GM19043 (cell line): ENCODE results near the gene PARP2.
"Not testable (repeated sequence)": the region's sequence is repeated elsewhere in the genome, so short reads cannot be mapped to it uniquely, and the experiment has no call there.

ENCODE experiments used
- ATAC-seq: cut with Tn5 transposase; IDR thresholded peaks from one replicate; pipeline ENCODE4 v1.9.1; 2021; ENCODE audit warnings: low read depth; ENCODE audit not compliant: unreplicated experiment

Gene PARP2, protein sequence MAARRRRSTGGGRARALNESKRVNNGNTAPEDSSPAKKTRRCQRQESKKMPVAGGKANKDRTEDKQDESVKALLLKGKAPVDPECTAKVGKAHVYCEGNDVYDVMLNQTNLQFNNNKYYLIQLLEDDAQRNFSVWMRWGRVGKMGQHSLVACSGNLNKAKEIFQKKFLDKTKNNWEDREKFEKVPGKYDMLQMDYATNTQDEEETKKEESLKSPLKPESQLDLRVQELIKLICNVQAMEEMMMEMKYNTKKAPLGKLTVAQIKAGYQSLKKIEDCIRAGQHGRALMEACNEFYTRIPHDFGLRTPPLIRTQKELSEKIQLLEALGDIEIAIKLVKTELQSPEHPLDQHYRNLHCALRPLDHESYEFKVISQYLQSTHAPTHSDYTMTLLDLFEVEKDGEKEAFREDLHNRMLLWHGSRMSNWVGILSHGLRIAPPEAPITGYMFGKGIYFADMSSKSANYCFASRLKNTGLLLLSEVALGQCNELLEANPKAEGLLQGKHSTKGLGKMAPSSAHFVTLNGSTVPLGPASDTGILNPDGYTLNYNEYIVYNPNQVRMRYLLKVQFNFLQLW

DNA sequence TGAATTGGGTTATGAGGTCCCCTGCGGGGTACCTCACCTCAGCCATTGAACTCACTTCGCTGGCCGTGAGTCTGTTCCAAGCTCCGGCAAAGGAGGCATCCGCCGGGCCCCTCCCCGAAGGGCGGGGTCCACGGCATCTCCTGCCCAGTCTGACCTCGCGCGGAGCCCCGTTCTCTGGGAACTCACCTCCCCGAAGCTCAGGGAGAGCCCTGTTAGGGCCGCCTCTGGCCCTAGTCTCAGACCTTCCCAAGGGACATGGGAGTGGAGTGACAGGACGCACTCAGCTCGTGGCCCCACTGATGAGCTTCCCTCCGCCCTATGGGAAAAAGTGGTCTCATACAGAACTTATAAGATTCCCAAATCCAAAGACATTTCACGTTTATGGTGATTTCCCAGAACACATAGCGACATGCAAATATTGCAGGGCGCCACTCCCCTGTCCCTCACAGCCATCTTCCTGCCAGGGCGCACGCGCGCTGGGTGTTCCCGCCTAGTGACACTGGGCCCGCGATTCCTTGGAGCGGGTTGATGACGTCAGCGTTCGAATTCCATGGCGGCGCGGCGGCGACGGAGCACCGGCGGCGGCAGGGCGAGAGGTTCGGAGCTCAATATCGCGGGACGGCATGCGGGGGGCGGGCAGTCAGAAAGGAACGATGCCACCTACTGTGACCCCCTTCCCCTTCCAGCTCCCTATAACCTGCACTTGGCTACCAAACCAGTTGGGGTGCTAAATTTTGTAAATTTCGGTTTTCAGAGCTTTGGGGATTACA, at the start of gene PARP2:
PARP2 (plus strand) TSS at position 544 of the 770 bp plus-strand sequence; CDS start at position 551, 7 bp downstream.
- ATAC-seq = peak; percentile 90

- no peak for ATAC-seq
Observed at GRCh38 chr14:20294636-20295035, 48.8 kb upstream of the PARP2 start.

DNA sequence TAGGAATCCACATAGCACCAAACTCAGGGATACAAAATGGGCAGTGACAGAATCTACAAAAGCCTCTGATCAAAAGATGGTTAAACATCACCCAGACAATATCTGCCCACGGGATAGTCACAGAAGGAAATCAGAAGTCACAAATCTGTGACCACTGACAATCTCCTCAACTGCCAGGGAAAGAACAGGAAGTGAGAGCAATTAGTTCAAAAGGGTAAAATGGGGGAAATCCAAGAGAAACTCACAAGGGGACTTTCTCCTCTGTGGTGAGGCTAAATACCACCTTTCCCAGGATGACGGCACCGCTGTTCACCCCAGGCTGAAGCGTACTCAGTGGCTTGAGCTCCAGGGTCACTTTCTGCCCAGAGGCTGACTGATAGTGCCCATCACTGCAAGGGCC, 48.4 kb upstream of the PARP2 start:
- ATAC-seq = peak; percentile 75

- ATAC-seq = no peak
Observed at GRCh38 chr14:20302042-20302755, 41.2 kb upstream of the PARP2 start.

GRCh38 chr14:20305265-20306078, 38.0 kb upstream of the PARP2 start, which contains the start of gene TTC5:
Gene TTC5, minus strand, starts transcription at chr14:20305951. Its CDS starts 14 bp downstream, at chr14:20305937.
- ATAC-seq = peak; percentile 96

DNA sequence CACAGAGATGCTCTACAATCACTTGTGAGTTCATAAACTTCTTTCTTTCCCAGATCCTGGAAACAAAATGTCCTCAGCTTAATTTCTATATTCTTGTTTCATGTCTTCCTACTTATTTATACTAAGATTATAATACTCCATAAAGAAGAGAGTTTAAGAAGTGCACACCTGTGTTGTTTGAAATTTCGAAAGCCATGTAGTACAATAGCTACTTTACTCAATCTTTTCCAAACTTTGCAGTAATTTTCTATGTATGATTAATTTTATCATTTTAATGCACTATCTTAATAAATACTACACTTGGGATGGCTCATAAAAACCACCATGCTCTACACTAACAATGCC, 37.4 kb upstream of the PARP2 start:
- ATAC-seq = no peak

GRCh38 chr14:20314026-20314425, 29.4 kb upstream of the PARP2 start:
- ATAC-seq = no peak

DNA sequence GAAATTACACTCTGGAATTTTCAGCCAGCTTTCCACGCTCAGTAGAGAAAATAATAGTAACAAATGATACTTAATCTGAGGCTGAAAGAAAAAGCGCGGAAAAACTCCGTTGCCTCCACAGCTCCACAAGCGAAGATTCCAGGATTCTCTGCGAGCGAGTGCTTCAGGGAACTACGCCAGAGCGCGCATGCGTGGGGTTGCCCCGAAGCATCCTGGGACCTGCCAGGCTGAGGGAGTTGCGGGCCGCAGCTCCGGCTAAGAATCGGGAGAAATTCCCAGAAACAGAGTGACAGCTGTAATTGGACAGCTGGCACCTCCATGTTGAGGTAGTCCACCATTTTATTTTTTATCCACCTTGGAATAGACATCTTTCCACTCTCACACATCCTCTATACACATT, 25.7 kb upstream of the PARP2 start:
- no peak for ATAC-seq

DNA sequence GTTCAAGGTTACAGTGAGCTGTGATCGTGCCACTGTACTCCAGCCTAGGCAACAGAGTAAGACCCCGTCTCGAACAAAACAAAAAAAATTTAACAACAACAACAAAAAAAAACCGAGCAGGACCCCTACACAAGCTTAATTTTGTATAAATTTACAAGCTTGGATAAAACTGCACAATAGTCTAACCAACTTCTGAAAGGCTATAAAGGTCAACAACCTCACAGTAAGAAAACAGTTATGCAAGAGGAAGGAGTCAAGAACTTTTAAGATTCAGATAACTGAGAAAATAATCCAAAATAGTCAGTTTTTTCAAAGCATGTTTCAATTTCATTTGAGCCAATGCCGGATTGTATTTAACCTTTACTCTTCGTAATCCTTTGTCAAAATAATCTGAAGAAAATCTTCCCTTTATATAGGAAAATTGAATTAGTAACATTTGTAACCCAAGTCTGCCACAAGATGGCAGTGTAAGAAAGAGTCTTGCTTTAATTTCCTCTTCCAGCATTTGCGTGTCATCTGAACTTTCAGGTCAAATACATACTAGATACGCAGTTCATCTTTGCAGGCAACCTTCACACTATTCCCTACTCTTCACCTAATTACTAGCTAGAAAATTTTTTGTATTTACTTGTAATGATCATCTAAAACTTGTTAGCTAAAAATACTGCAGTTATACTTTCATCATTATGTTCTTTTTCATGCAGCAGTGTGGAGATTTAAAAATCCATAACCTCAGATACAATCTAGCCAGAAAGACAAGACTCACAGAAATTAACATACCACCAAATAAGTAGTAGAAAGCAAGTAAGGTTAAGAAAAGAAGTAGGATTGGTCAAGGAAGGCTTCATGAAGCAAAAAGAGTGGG, 16.2 kb upstream of the PARP2 start:
- no peak for ATAC-seq

GRCh38 chr14:20328705-20329104, 14.7 kb upstream of the PARP2 start:
- ATAC-seq = no peak

GRCh38 chr14:20329355-20329754, 14.1 kb upstream of the PARP2 start:
- ATAC-seq = no peak

DNA sequence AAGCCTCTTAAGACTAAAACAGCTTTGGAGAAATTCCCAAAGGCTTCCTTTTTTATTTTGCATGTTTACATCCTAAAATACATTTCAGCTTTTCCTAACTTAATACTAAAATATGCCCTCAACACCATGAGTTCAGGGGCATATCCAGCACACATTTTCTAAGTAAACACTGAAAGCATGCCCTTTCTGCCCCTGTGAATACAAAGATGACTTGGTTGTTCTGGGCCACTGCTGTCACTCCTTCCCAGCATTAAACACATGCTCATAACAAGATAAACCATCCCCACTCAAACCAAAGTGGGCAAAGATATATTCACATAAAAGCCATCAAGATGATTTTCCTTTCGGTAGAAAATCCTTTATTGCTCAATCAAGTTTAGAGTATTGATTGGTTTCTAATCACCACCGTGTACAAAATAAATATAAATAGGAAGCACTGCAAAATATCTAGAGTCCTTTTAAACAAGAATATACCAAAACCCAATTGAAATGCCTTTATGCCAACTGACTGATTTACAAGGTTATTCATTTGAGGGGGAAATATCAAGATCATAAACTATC, 12.3 kb upstream of the PARP2 start:
- ATAC-seq = no peak

DNA sequence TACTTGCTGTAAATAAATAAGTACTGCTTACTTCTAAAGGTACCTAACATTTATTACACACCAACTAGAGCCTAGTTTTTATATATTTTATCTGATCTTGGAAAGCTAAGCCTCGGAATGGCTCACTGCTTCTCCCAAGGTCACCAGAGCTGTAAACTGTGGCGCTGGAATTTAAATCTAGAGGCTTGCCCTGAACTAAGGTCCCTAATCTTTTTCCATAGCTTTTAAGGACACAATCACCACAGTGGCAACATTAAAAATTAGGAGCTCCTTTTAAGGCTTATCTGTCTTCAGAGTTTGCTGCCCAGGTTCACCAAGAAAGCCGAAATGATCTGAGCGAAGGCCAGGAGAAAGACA, 11.0 kb upstream of the PARP2 start:
- ATAC-seq = no peak

- ATAC-seq = peak; percentile 98
Observed at GRCh38 chr14:20332788-20333493, 10.5 kb upstream of the PARP2 start, which contains the start of gene CCNB1IP1. Gene CCNB1IP1, minus strand, starts transcription at chr14:20333279. Its CDS starts 16,756 bp downstream, at chr14:20316523.

- no peak for ATAC-seq
Observed at GRCh38 chr14:20333494-20333841, 10.0 kb upstream of the PARP2 start.

GRCh38 chr14:20334017-20334416, 9.4 kb upstream of the PARP2 start:
- ATAC-seq = no peak

DNA sequence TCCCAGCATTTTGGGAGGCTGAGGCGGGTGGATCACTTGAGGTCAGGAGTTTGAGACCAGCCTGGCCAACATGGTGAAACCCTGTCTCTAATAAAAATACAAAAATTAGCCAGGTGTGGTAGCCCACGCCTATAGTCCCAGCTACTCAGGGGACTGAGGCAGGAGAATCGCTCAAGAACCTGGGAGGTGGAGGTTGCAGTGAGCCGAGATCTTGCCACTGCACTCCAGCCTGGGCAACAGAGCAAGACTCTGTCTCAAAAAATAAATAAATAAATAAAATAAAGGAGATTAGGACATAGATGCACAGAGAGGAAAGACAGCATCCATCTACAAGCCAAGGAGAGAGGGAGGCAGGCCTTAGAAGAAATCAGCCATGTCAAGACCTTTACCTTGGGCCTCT, 2.4 kb upstream of the PARP2 start:
- ATAC-seq = not testable (repeated sequence)

GRCh38 chr14:20341646-20342045, 1.8 kb upstream of the PARP2 start:
- ATAC-seq = no peak
